NT2/D1 (cell line): ENCODE data around the gene FLNC.

Source experiments
- YY1 ChIP-seq: IDR thresholded peaks from 2 replicates; pipeline ENCODE4 v1.6.1; 2011; ENCODE audit not compliant: insufficient read length, insufficient read depth
- ZNF274 ChIP-seq: IDR thresholded peaks from 2 replicates; pipeline ENCODE4 v1.6.1; 2011; ENCODE audit warnings: mild to moderate bottlenecking, low read depth, low read length

- TF ChIP-seq ZNF274 (no peak), YY1 (no peak)
Observed at GRCh38 chr7:128863433-128863989, 33.3 kb downstream of the FLNC start.
